Naive thymus-derived CD4-positive, alpha-beta T cell (primary cell): ENCODE measurements around the gene OLFM3. TPM values are rescaled to one million over a fixed set of nuclear protein-coding genes. Genes with fewer than 3 reads are reported as not detected.

ENCODE experiments used
- ATAC-seq: fragments of 150-1000 bp; cut with Tn5 transposase; 2 replicates; pipeline ENCODE4 v1.10.0; 2021; ENCODE audit warnings: mild to moderate bottlenecking, moderate library complexity
- CTCF ChIA-PET: fragments of 350-600 bp; sonication (Branson Sonifier 250); formaldehyde crosslinking; loops from one replicate; lab custom pipeline; 2021; ENCODE audit warnings: antibody characterized with exemption; lab: Charles Lee
- POLR2A ChIA-PET: fragments of 350-600 bp; sonication (Branson Sonifier 250); formaldehyde crosslinking; loops from one replicate; lab custom pipeline; 2021; ENCODE audit warnings: antibody characterized with exemption, inconsistent platforms; lab: Charles Lee
- DNase-seq, 9 donors: peaks; one replicate each; pipeline versions ENCODE4 v3.0.0 to v3.0.0-alpha.2; 2020 to 2022; ENCODE audit warnings: mixed read lengths in 1 of 9
- H3K27ac ChIP-seq: one replicate; pipeline ENCODE4 v1.7.0; 2013; ENCODE audit warnings: mild to moderate bottlenecking, low read depth, low read length, moderate library complexity
- H3K27me3 ChIP-seq, 2 donors: one replicate each; pipeline ENCODE4 v1.7.0; 2013; ENCODE audit warnings: low read length in 2 of 2, mild to moderate bottlenecking in 2 of 2, moderate library complexity in 2 of 2; ENCODE audit not compliant: control insufficient read depth in 2 of 2, insufficient read depth in 2 of 2
- H3K36me3 ChIP-seq, 3 experiments: 1 replicate in 2 of 3; 2 replicates in 1 of 3; pipeline ENCODE4 v1.7.0; 2013; ENCODE audit warnings: low read length in 3 of 3, mild to moderate bottlenecking in 3 of 3, moderate library complexity in 1 of 3; ENCODE audit not compliant: insufficient read depth in 3 of 3, control insufficient read depth in 2 of 3
- H3K4me1 ChIP-seq, 2 donors: one replicate each; pipeline ENCODE4 v1.7.0; 2013; ENCODE audit warnings: low read length in 2 of 2, mild to moderate bottlenecking in 2 of 2, moderate library complexity in 1 of 2; ENCODE audit not compliant: control insufficient read depth in 2 of 2, insufficient read depth in 2 of 2
- H3K4me3 ChIP-seq: 2 replicates; pipeline ENCODE4 v1.7.0; 2013; ENCODE audit warnings: mild to moderate bottlenecking, low read length
- H3K9me3 ChIP-seq, 3 experiments: 1 replicate in 2 of 3; 2 replicates in 1 of 3; pipeline ENCODE4 v1.7.0; 2013; ENCODE audit warnings: low read length in 3 of 3; ENCODE audit not compliant: control insufficient read depth in 2 of 3
- H3K27ac Mint-ChIP-seq, 9 donors: one replicate each; pipeline ENCODE4 v1.8.0; 2020 to 2022; ENCODE audit warnings: mixed read lengths in 9 of 9, mild to moderate bottlenecking in 8 of 9, moderate library complexity in 5 of 9, inconsistent platforms in 2 of 9
- H3K27me3 Mint-ChIP-seq, 5 donors: one replicate each; pipeline ENCODE4 v1.8.0; 2021 to 2022; ENCODE audit warnings: mixed read lengths in 5 of 5, mild to moderate bottlenecking in 1 of 5
- H3K36me3 Mint-ChIP-seq, 5 donors: one replicate each; pipeline ENCODE4 v1.8.0; 2020 to 2022; ENCODE audit warnings: mixed read lengths in 5 of 5, mild to moderate bottlenecking in 3 of 5, inconsistent platforms in 1 of 5
- H3K4me1 Mint-ChIP-seq, 7 donors: one replicate each; pipeline ENCODE4 v1.8.0; 2020 to 2022; ENCODE audit warnings: mixed read lengths in 7 of 7, mild to moderate bottlenecking in 3 of 7, inconsistent platforms in 1 of 7
- H3K4me3 Mint-ChIP-seq, 10 donors: one replicate each; pipeline ENCODE4 v1.8.0; 2020 to 2022; ENCODE audit warnings: mild to moderate bottlenecking in 10 of 10, mixed read lengths in 10 of 10, moderate library complexity in 6 of 10, inconsistent platforms in 2 of 10
- H3K9me3 Mint-ChIP-seq, 11 donors: one replicate each; pipeline ENCODE4 v1.8.0; 2020 to 2022; ENCODE audit warnings: mixed read lengths in 11 of 11, mild to moderate bottlenecking in 4 of 11, inconsistent platforms in 1 of 11, moderate library complexity in 1 of 11
- intact Hi-C, 2 donors: fragments of 100-400 bp; cut with micrococcal nuclease; formaldehyde crosslinking; loops; one replicate each; pipeline ENCODE4 v1.15.1; 2023
- polyA plus RNA-seq, 2 donors: library from polyadenylated mRNA; unstranded; fragments of 300-500 nt; fragmentation: Illumina TruSeq; gene quantifications; one replicate each; pipeline ENCODE4 v1.2.3, GENCODE V29; 2021
- total RNA-seq, 6 experiments: library from RNA in 5 of 6; stranded (reverse) in 5 of 6; gene quantifications; 1 replicate in 5 of 6; 2 replicates in 1 of 6; pipeline ENCODE4 v1.2.3 and lab custom pipeline; 2021 to 2026

The OLFM3 gene
- total and polyA plus RNA-seq, 7 experiments from 2014 or later = not detected

DNA sequence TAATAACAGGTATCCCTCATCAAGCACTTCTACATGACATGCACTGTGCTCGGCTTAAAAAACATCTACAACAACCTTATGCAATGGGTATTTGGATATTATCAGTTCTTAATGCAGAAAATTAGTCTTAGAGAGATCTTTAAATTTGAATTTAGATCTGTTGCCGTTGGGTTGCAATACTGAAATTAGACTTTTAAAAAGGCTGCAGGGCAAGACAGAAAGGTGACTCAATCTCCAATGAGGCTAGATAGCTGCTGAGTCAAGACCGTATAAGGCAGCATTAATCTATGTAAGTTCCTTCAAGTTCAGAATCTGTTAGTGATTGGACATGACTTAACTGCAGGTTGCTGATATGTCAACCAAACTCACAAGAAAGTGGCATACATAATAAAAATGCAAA, 37.3 kb downstream of the OLFM3 start:
- ATAC-seq (no peak), DNase-seq (no peak)
- Histone ChIP-seq H3K4me1 (no peaks in the 10 kb centered on the region), H3K27ac (no peak overlapping the region), H3K4me3 (no peak overlapping the region), H3K9me3 (no peaks in the 10 kb centered on the region), H3K27me3 (no peaks in the 10 kb centered on the region), H3K36me3 (no peaks in the 10 kb centered on the region)
- peaks cover 0 to 5% (median 0%) of the 10 kb centered on the region in 5 donors for H3K27me3 Mint-ChIP-seq
- H3K4me1 Mint-ChIP-seq = peaks cover 0 to 2% (median 0%) of the 10 kb centered on the region in 7 donors
- intact Hi-C loops = no loop called here
- no peak overlapping the region for H3K4me3 Mint-ChIP-seq
- peaks cover 0 to 5% (median 0%) of the 10 kb centered on the region in 11 donors for H3K9me3 Mint-ChIP-seq
- H3K27ac Mint-ChIP-seq = no peak overlapping the region
- no peaks in the 10 kb centered on the region for H3K36me3 Mint-ChIP-seq
- ChIA-PET CTCF (no interaction called here), POLR2A (no interaction called here)

DNA sequence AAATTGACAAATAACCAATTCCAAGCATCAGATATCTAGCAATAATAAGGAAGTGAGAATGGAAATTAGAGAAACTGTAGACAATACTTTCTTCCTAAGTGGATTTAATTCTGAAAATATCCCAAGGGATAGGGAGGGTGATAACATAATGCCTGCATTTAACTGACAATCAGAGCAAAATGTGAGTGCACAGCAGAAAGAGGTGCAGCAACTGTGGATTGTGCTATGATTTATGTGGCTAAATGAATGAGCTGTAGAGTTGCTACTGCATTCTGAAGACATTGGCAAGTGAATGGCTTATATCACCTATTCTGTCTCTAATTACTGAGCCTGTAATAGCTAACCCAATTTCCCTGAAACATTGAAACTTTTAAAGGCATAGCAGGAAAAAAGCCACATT, 39.0 kb downstream of the OLFM3 start:
- ChIA-PET CTCF (no interaction called here), POLR2A (no interaction called here)
- Mint-ChIP-seq H3K4me3 (no peak overlapping the region), H3K27ac (no peak overlapping the region), H3K27me3 (no peaks in the 10 kb centered on the region), H3K36me3 (no peaks in the 10 kb centered on the region), H3K9me3 (no peaks in the 10 kb centered on the region), H3K4me1 (peaks cover 0 to 2% (median 0%) of the 10 kb centered on the region in 7 donors)
- Histone ChIP-seq H3K4me1 (no peaks in the 10 kb centered on the region), H3K4me3 (no peak overlapping the region), H3K36me3 (no peaks in the 10 kb centered on the region), H3K27ac (no peak overlapping the region), H3K27me3 (no peaks in the 10 kb centered on the region), H3K9me3 (no peaks in the 10 kb centered on the region)
- intact Hi-C loops = no loop called here
- DNase-seq = no peak
- no peak for ATAC-seq

DNA sequence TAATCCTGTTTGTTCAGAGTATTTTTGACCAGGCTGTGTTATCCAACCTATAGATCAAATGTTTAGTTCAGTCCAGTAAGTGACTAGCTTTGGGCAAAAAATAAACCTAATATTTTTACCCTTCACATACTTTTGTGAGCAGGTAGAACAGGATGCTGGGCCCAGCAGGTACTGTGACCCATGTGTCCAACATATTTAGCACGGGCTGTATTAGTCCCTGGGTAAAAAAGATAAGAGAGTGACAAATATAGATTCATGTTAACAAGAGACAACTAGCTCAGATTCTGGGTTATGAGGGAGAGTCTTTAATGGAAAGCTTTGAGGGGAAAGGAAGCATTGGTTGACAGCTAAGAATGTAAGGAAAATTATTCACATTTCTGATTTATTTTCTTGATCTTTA, 43.1 kb downstream of the OLFM3 start:
- Histone ChIP-seq H3K27ac (no peak overlapping the region), H3K9me3 (no peaks in the 10 kb centered on the region), H3K4me1 (no peaks in the 10 kb centered on the region), H3K4me3 (no peak overlapping the region), H3K36me3 (no peaks in the 10 kb centered on the region), H3K27me3 (no peaks in the 10 kb centered on the region)
- DNase-seq (no peak), ATAC-seq (no peak)
- ChIA-PET POLR2A (no interaction called here), CTCF (no interaction called here)
- no peak overlapping the region for H3K27ac Mint-ChIP-seq
- H3K27me3 Mint-ChIP-seq = no peaks in the 10 kb centered on the region
- H3K4me1 Mint-ChIP-seq = no peaks in the 10 kb centered on the region
- H3K36me3 Mint-ChIP-seq = no peaks in the 10 kb centered on the region
- intact Hi-C loops = no loop called here
- peaks cover 0 to 4% (median 0%) of the 10 kb centered on the region in 11 donors for H3K9me3 Mint-ChIP-seq
- no peak overlapping the region for H3K4me3 Mint-ChIP-seq

DNA sequence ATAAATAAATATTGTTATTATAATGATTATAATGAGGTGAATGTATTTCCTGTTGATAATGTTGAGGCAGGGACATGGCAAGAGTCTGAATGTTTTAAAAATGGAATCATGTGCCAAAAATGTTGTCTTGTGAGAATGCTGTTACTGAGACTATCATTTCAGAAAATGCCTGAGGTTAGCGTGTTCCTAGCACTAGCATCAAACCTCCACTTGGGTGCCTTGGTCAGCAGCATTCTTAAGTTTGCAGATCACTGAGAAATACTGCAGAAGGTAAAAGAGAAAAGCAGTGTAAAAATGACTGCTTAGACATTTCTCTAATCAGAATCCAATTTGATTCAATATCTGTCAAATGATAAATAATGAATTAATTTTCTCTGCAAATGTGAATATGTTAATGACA, 50.8 kb downstream of the OLFM3 start:
- ChIA-PET POLR2A (no interaction called here), CTCF (no interaction called here)
- Histone ChIP-seq H3K4me3 (no peak overlapping the region), H3K27me3 (no peaks in the 10 kb centered on the region), H3K27ac (no peak overlapping the region), H3K36me3 (no peaks in the 10 kb centered on the region), H3K9me3 (no peaks in the 10 kb centered on the region), H3K4me1 (no peaks in the 10 kb centered on the region)
- ATAC-seq (no peak), DNase-seq (no peak)
- Mint-ChIP-seq H3K36me3 (no peaks in the 10 kb centered on the region), H3K27ac (no peak overlapping the region), H3K4me3 (no peak overlapping the region), H3K9me3 (peaks cover 0 to 4% (median 0%) of the 10 kb centered on the region in 11 donors), H3K27me3 (no peaks in the 10 kb centered on the region), H3K4me1 (peaks cover 0 to 5% (median 0%) of the 10 kb centered on the region in 7 donors)
- intact Hi-C loops = no loop called here

DNA sequence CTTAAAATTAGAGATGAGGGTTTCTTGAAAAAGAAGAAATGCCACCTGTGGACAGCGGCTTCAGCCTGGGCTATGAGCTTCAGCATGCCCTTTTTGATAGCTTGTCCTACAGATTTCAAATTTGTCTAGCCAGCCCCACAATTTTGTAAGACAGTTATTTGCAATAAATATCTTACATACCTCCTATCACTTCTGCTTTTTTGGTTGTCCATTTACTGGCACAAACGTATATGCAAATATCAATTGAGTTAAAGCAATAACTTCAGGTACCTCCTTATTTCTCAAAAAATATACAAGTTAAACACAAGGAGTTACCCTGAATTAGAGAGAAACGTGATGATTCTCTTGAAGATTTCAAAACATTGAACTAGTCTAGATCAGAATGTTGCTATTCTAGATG, 53.5 kb downstream of the OLFM3 start:
- Mint-ChIP-seq H3K9me3 (peaks cover 0 to 6% (median 0%) of the 10 kb centered on the region in 11 donors), H3K4me1 (peaks cover 0 to 5% (median 0%) of the 10 kb centered on the region in 7 donors), H3K36me3 (no peaks in the 10 kb centered on the region), H3K27ac (no peak overlapping the region), H3K4me3 (no peak overlapping the region), H3K27me3 (no peaks in the 10 kb centered on the region)
- Histone ChIP-seq H3K4me3 (no peak overlapping the region), H3K9me3 (no peaks in the 10 kb centered on the region), H3K36me3 (no peaks in the 10 kb centered on the region), H3K4me1 (no peaks in the 10 kb centered on the region), H3K27me3 (no peaks in the 10 kb centered on the region), H3K27ac (no peak overlapping the region)
- ATAC-seq (no peak), DNase-seq (no peak)
- CTCF ChIA-PET = no interaction called here
- intact Hi-C loops = no loop called here
- POLR2A ChIA-PET = no interaction called here

DNA sequence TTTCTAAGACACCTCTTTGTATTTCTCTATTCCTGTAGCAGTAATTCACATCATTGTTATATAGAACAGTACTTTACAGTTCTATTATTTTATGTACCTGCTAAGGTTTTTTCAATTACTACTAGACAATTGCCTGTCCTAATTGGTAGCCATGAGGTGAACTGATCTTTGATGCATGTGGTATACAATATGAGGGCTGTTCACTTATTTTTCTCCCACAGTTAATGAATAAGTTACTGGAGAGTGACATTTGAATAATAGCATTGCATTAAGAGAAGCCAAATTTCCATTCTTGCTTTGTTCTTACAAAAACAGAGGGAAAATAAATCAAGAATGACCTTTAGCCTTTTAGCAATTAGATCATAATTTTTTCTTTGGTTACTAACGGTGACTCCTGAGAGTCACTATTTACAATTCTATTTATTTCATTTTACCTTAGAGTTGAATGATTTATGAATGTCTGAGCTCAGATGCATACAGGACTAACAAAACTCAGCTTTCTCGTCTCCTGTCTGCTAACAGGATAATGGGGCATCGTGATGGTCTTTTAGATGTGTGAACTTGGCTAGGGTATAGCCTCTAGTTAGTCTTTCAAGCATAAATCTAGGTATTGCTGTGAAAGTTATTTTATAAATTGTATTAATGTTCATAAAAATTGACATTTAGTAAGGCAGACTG, 54.1 kb downstream of the OLFM3 start:
- no peaks in the 10 kb centered on the region for H3K27me3 Mint-ChIP-seq
- peaks cover 0 to 8% (median 0%) of the 10 kb centered on the region in 11 donors for H3K9me3 Mint-ChIP-seq
- Histone ChIP-seq H3K4me3 (no peak overlapping the region), H3K36me3 (no peaks in the 10 kb centered on the region), H3K9me3 (no peaks in the 10 kb centered on the region), H3K27ac (no peak overlapping the region), H3K27me3 (no peaks in the 10 kb centered on the region), H3K4me1 (no peaks in the 10 kb centered on the region)
- CTCF ChIA-PET = no interaction called here
- POLR2A ChIA-PET = no interaction called here
- no peak overlapping the region for H3K4me3 Mint-ChIP-seq
- no peaks in the 10 kb centered on the region for H3K36me3 Mint-ChIP-seq
- DNase-seq (no peak), ATAC-seq (no peak)
- no peak overlapping the region for H3K27ac Mint-ChIP-seq
- intact Hi-C loops = no loop called here
- peaks cover 0 to 5% (median 0%) of the 10 kb centered on the region in 7 donors for H3K4me1 Mint-ChIP-seq

DNA sequence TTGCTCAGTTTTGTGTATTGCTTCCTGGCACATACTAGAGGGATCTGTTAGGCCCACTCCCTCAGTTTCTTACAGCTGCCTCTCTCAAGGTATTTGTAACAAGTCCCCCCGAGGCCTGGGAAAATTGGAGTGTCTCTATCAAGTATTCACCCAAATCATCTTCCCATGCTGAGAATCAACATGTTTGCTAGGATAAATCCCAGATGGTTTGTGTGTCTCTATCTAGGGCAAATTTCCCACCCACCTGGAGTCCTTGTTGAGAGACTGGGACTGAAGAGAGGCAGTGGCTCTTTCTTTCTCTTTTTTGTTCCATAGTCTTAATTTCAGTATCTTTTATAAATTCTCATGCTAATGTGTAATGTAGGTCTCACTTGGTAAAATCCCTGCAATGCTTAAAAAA, 58.0 kb downstream of the OLFM3 start:
- Mint-ChIP-seq H3K4me3 (no peak overlapping the region), H3K27me3 (no peaks in the 10 kb centered on the region), H3K27ac (no peak overlapping the region), H3K36me3 (no peaks in the 10 kb centered on the region), H3K4me1 (no peaks in the 10 kb centered on the region), H3K9me3 (peaks cover 0 to 9% (median 0%) of the 10 kb centered on the region in 11 donors)
- DNase-seq = no peak
- H3K4me3 ChIP-seq = no peak overlapping the region
- ATAC-seq = no peak
- intact Hi-C loops = no loop called here
- H3K9me3 ChIP-seq = no peaks in the 10 kb centered on the region
- no peak overlapping the region for H3K27ac ChIP-seq
- no peaks in the 10 kb centered on the region for H3K4me1 ChIP-seq
- POLR2A ChIA-PET = no interaction called here
- no peaks in the 10 kb centered on the region for H3K36me3 ChIP-seq
- no peaks in the 10 kb centered on the region for H3K27me3 ChIP-seq
- CTCF ChIA-PET = no interaction called here
